ENCODE measurements around the gene VIPR1. TPM values are rescaled to one million over a fixed set of nuclear protein-coding genes. Genes with fewer than 3 reads are reported as not detected.

The VIPR1 gene
- total and polyA plus RNA-seq, 4 donors: 2.3 to 41.8 (median 14.6) TPM

- no peak overlapping the region for H3K9ac ChIP-seq (ENCODE audit: low read depth in 1 of 2, low read length in 2 of 2)
- no peak overlapping the region for H3K27ac ChIP-seq (ENCODE audit: low read depth in 1 of 2, low read length in 2 of 2)
- no peaks in the 10 kb centered on the region for H3K9me3 ChIP-seq (ENCODE audit: control insufficient read depth in 4 of 4, low read length in 3 of 4)
- H3K4me1 ChIP-seq (ENCODE audit: control insufficient read depth in 4 of 4, insufficient read depth in 4 of 4, low read length in 3 of 4): peaks cover 0 to 9% (median 2%) of the 10 kb centered on the region in 4 donors
- no peak overlapping the region for H3K4me3 ChIP-seq (ENCODE audit: low read depth in 1 of 3, low read length in 3 of 3)
- DNase-seq (ENCODE audit: low spot score): no peak
- no peaks in the 10 kb centered on the region for H3K36me3 ChIP-seq (ENCODE audit: control insufficient read depth in 4 of 4, insufficient read depth in 3 of 4, low read depth in 1 of 4, low read length in 3 of 4)
- WGBS: 47% methylated on average over 7 of the region's 7 CpGs
- H3K27me3 ChIP-seq (ENCODE audit: control insufficient read depth in 4 of 4, insufficient read depth in 4 of 4, low read length in 3 of 4): no peaks in the 10 kb centered on the region
- TF ChIP-seq FOXA2 (IDR thresholded peaks at IDR 0.05): no peak
- no peak for TF ChIP-seq EGR1 (IDR thresholded peaks at IDR 0.05; ENCODE audit: low read depth in 2 of 2)
- TF ChIP-seq RXRA (IDR thresholded peaks at IDR 0.05): no peak
Measured at GRCh38 chr3:42507252-42507651, 4.8 kb downstream of the VIPR1 start.

- Histone ChIP-seq H3K9ac (ENCODE audit: low read depth in 1 of 2, low read length in 2 of 2) (no peak overlapping the region), H3K27ac (ENCODE audit: low read depth in 1 of 2, low read length in 2 of 2) (no peak overlapping the region)
Measured at GRCh38 chr3:42507761-42508335, 5.4 kb downstream of the VIPR1 start.

More at GRCh38 chr3:42507761-42508335, 5.4 kb downstream of the VIPR1 start:
- 58% methylated on average over 6 of the region's 6 CpGs for WGBS
- H3K4me3 ChIP-seq (ENCODE audit: low read depth in 1 of 3, low read length in 3 of 3): no peak overlapping the region
- H3K36me3 ChIP-seq (ENCODE audit: control insufficient read depth in 4 of 4, insufficient read depth in 3 of 4, low read depth in 1 of 4, low read length in 3 of 4): no peaks in the 10 kb centered on the region
- peaks cover 0 to 4% (median under 1%) of the 10 kb centered on the region in 4 donors for H3K4me1 ChIP-seq (ENCODE audit: control insufficient read depth in 4 of 4, insufficient read depth in 4 of 4, low read length in 3 of 4)
- no peaks in the 10 kb centered on the region for H3K27me3 ChIP-seq (ENCODE audit: control insufficient read depth in 4 of 4, insufficient read depth in 4 of 4, low read length in 3 of 4)
- TF ChIP-seq MAX (IDR thresholded peaks at IDR 0.05) (no peak), ATF3 (IDR thresholded peaks at IDR 0.05) (no peak), TAF1 (conservative IDR thresholded peaks at IDR 0.05) (no peak), REST (IDR thresholded peaks at IDR 0.05) (no peak), GABPA (IDR thresholded peaks at IDR 0.05 in 1 of 2, conservative IDR thresholded peaks at IDR 0.05 in 1 of 2) (no peak), CTCF (IDR thresholded peaks at IDR 0.05; ENCODE audit: low read depth, low read length, missing input control) (no peak), FOXA1 (IDR thresholded peaks at IDR 0.05) (no peak)
- H3K9me3 ChIP-seq (ENCODE audit: control insufficient read depth in 4 of 4, low read length in 3 of 4): no peaks in the 10 kb centered on the region
- no peak for DNase-seq (ENCODE audit: low spot score)
